HCT116 (cell line): ENCODE results near the gene F7. TPM values are rescaled to one million over a fixed set of nuclear protein-coding genes. Genes with fewer than 3 reads are reported as not detected.

Source experiments
- ATAC-seq: fragments of 200-7000 bp; cut with Tn5 transposase; 2 replicates; pipeline ENCODE4 v1.9.1; 2020; ENCODE audit warnings: mild to moderate bottlenecking, moderate library complexity
- BruUV-seq: library from RNA; stranded (reverse); fragments of 400-500 nt; replicated peaks from 2 replicates; lab custom pipeline; 2021; lab: Mats Ljungman, UMichigan
- CTCF ChIA-PET: fragments of 300-600 bp; sonication (Branson Sonifier 250); formaldehyde crosslinking; loops from one replicate; lab custom pipeline; 2021; ENCODE audit warnings: antibody characterized with exemption; lab: Charles Lee
- POLR2A ChIA-PET: fragments of 300-600, 350-600 bp; sonication (Branson Sonifier 250); formaldehyde crosslinking; loops from one replicate; lab custom pipeline; 2021; ENCODE audit warnings: antibody characterized with exemption; lab: Charles Lee
- RAD21 ChIA-PET, 2 experiments: fragments of 300-600 bp; sonication (Branson Sonifier 250); formaldehyde crosslinking; loops; one replicate each; lab custom pipeline; 2023; ENCODE audit warnings: low total read pairs in 2 of 2; ENCODE audit not compliant: uncharacterized antibody in 2 of 2, unreplicated experiment in 2 of 2, low non-redundant PET in 1 of 2; lab: Charles Lee
- DNase-seq: peaks from one replicate; pipeline ENCODE4 v3.0.0-alpha.2; 2010; ENCODE audit warnings: low read depth, low spot score
- H2AFZ ChIP-seq: fragments of 200-600 bp; shearing (Covaris generic), sonication (generic); 2 replicates; pipeline ENCODE4 v1.6.1; 2017; ENCODE audit warnings: low read depth, mixed run types, mixed read lengths, antibody characterized with exemption, low read length; ENCODE audit not compliant: poor library complexity, severe bottlenecking
- H3K27ac ChIP-seq: 2 replicates; pipeline ENCODE4 v1.5.1; 2012; ENCODE audit warnings: low read depth, low read length
- H3K27me3 ChIP-seq: fragments of 200-600 bp; sonication (generic); 2 replicates; pipeline ENCODE4 v1.6.1; 2016; ENCODE audit warnings: mixed run types, low read length, mixed read lengths; ENCODE audit not compliant: insufficient read depth
- H3K36me3 ChIP-seq, 2 experiments: fragments of 200-500 bp in 1 of 2; fragments of 200-600 bp in 1 of 2; sonication (Bioruptor generic) in 1 of 2; sonication (generic) in 1 of 2; 2 replicates each; pipeline versions ENCODE4 v1.5.1 to v1.6.1; 2014 to 2016; ENCODE audit warnings: low read length in 2 of 2, inconsistent platforms in 1 of 2, mixed read lengths in 1 of 2, mixed run types in 1 of 2; ENCODE audit not compliant: insufficient read depth in 2 of 2, control insufficient read depth in 1 of 2
- H3K4me1 ChIP-seq, 2 experiments: fragments of 200-600 bp in 1 of 2; sonication (generic) in 1 of 2; 2 replicates each; pipeline versions ENCODE4 v1.5.1 to v1.6.1; 2012 to 2017; ENCODE audit warnings: low read length in 2 of 2, inconsistent platforms in 1 of 2, mild to moderate bottlenecking in 1 of 2, mixed read lengths in 1 of 2, mixed run types in 1 of 2, moderate library complexity in 1 of 2; ENCODE audit not compliant: insufficient read depth in 2 of 2, control insufficient read depth in 1 of 2
- H3K4me2 ChIP-seq: fragments of 200-600 bp; sonication (generic); 2 replicates; pipeline ENCODE4 v1.6.1; 2017; ENCODE audit warnings: mixed run types, low read length, mixed read lengths
- H3K4me3 ChIP-seq, 2 experiments: fragments of 200-600 bp in 1 of 2; sonication (generic) in 1 of 2; replicated peaks in 1 of 2; 2 replicates each; pipeline ENCODE4 v1.5.1; 2011 to 2016; ENCODE audit warnings: low read length in 2 of 2, control low read depth in 1 of 2, low read depth in 1 of 2, mild to moderate bottlenecking in 1 of 2, mixed read lengths in 1 of 2, mixed run types in 1 of 2
- H3K79me2 ChIP-seq: fragments of 200-600 bp; sonication (generic); 2 replicates; pipeline ENCODE4 v1.6.1; 2017; ENCODE audit warnings: mild to moderate bottlenecking, mixed run types, low read length, moderate library complexity, mixed read lengths; ENCODE audit not compliant: insufficient read depth
- H3K9ac ChIP-seq: fragments of 200-600 bp; sonication (generic); 2 replicates; pipeline ENCODE4 v1.6.1; 2016; ENCODE audit warnings: low read length, mixed read lengths
- H3K9me2 ChIP-seq: fragments of 200-600 bp; sonication (generic), shearing (Covaris generic); 2 replicates; pipeline ENCODE4 v1.6.1; 2017; ENCODE audit warnings: mixed run types, mild to moderate bottlenecking, moderate library complexity; ENCODE audit not compliant: insufficient read depth
- H3K9me3 ChIP-seq, 2 experiments: fragments of 200-500 bp in 1 of 2; fragments of 200-600 bp in 1 of 2; sonication (Bioruptor generic) in 1 of 2; sonication (generic) in 1 of 2; 2 replicates each; pipeline ENCODE4 v1.6.1; 2014 to 2017; ENCODE audit warnings: low read length in 2 of 2, mixed read lengths in 2 of 2, inconsistent platforms in 1 of 2, low read depth in 1 of 2, mild to moderate bottlenecking in 1 of 2, mixed run types in 1 of 2, moderate library complexity in 1 of 2; ENCODE audit not compliant: control insufficient read depth in 1 of 2, insufficient read depth in 1 of 2
- H4K20me1 ChIP-seq: fragments of 200-600 bp; sonication (generic), shearing (Covaris generic); 2 replicates; pipeline ENCODE4 v1.6.1; 2017; ENCODE audit warnings: mixed run types, mild to moderate bottlenecking, moderate library complexity; ENCODE audit not compliant: insufficient read depth
- CBX3 ChIP-seq: IDR thresholded peaks from 2 replicates; pipeline ENCODE4 v1.6.1; 2012; ENCODE audit warnings: low read depth
- ELF1 ChIP-seq: IDR thresholded peaks from 2 replicates; pipeline ENCODE4 v1.6.1; 2012; ENCODE audit warnings: low read depth, borderline replicate concordance
- EZH2phosphoT487 ChIP-seq: fragments of 200-600 bp; IDR thresholded peaks from 2 replicates; pipeline ENCODE4 v1.6.1; 2018; ENCODE audit warnings: antibody characterized with exemption, borderline replicate concordance
- POLR2AphosphoS5 ChIP-seq: IDR thresholded peaks from 2 replicates; pipeline ENCODE4 v1.6.1; 2011; ENCODE audit warnings: mild to moderate bottlenecking, low read depth, low read length, moderate library complexity
- SP1 ChIP-seq: IDR thresholded peaks from 2 replicates; pipeline ENCODE4 v1.6.1; 2012; ENCODE audit warnings: low read depth
- SRF ChIP-seq: IDR thresholded peaks from 2 replicates; pipeline ENCODE4 v1.6.1; 2012; ENCODE audit warnings: low read depth
- TCF7L2 ChIP-seq: IDR thresholded peaks from 2 replicates; pipeline ENCODE4 v1.7.0; 2011; ENCODE audit warnings: borderline replicate concordance, inconsistent platforms; ENCODE audit not compliant: insufficient read depth, insufficient read length; ENCODE audit errors: extremely low read depth
- YY1 ChIP-seq: IDR thresholded peaks from 2 replicates; pipeline ENCODE4 v1.6.1; 2011; ENCODE audit warnings: low read length, low read depth, moderate library complexity, mild to moderate bottlenecking; ENCODE audit not compliant: insufficient replicate concordance; ENCODE audit errors: extremely low read depth
- ZNF274 ChIP-seq: fragments of 200-500 bp; sonication (Bioruptor generic); IDR thresholded peaks from 2 replicates; pipeline ENCODE4 v1.6.1; 2014; ENCODE audit warnings: mild to moderate bottlenecking, low read depth, low read length, inconsistent platforms
- intact Hi-C: fragments of 100-400 bp; cut with micrococcal nuclease; formaldehyde crosslinking; loops from 2 replicates; pipeline ENCODE4 v1.10.0; 2022
- total RNA-seq: library from RNA; stranded (reverse); gene quantifications from one replicate; pipeline ENCODE4 v1.2.1, GENCODE V29; 2021; ENCODE audit not compliant: unreplicated experiment
- TF ChIP-seq, protein P1 (sequence below), 3 experiments: fragments of 200-600 bp in 1 of 3; sonication (generic) in 1 of 3; IDR thresholded peaks in 2 of 3; conservative IDR thresholded peaks in 1 of 3; 2 replicates each; pipeline ENCODE4 v1.5.1; 2012 to 2017; ENCODE audit warnings: low read depth in 2 of 3, low read length in 2 of 3, antibody characterized with exemption in 1 of 3, borderline replicate concordance in 1 of 3, control low read depth in 1 of 3, mild to moderate bottlenecking in 1 of 3, mixed read lengths in 1 of 3, mixed run types in 1 of 3, moderate library complexity in 1 of 3; ENCODE audit not compliant: insufficient read depth in 1 of 3
- TF ChIP-seq, protein P2 (sequence below): IDR thresholded peaks from 2 replicates; pipeline ENCODE4 v1.6.1; 2012

The F7 gene
- total RNA-seq, 1 experiment from 2014 or later, result not detected

DNA sequence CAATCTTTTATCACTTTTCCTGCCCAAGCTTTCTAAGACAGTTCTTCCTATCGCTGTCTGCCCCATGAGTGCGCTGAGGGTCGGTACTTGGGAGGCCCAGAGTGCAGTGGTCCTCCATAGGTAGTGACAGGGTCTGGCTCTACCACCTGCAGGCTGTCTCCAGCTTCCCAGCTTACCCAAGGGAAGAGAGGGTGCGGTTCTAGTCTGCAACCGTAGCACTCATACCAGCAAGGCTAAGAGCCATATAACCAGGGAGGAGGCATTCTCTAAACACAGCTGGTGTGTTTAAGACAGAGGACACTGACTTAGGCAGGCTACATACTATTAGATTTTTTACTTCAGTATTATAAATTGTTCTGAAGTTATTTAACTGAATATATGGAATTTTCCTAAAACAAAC is 61.1 kb downstream of the F7 start:
- Histone ChIP-seq H3K9me3 (no peaks in the 10 kb centered on the region), H3K9ac (no peak overlapping the region), H3K36me3 (0 out of 4 replicates have a peak, but pooled peaks cover 0 to 8% of the 10 kb centered on the region in 2 experiments), H3K4me1 (no peaks in the 10 kb centered on the region), H3K27ac (no peak overlapping the region), H2AFZ (no peak overlapping the region), H3K79me2 (no peaks in the 10 kb centered on the region), H3K4me2 (no peak overlapping the region), H3K9me2 (no peaks in the 10 kb centered on the region), H3K27me3 (peaks cover 3% of the 10 kb centered on the region; the same call in 1 of the 2 replicates), H3K4me3 (no peak overlapping the region), H4K20me1 (no peaks in the 10 kb centered on the region)
- TF ChIP-seq SRF (no peak), YY1 (no peak), CBX3 (no peak), POLR2AphosphoS5 (no peak), EZH2phosphoT487 (no peak), SP1 (no peak)
- TF ChIP-seq, protein P1, sequence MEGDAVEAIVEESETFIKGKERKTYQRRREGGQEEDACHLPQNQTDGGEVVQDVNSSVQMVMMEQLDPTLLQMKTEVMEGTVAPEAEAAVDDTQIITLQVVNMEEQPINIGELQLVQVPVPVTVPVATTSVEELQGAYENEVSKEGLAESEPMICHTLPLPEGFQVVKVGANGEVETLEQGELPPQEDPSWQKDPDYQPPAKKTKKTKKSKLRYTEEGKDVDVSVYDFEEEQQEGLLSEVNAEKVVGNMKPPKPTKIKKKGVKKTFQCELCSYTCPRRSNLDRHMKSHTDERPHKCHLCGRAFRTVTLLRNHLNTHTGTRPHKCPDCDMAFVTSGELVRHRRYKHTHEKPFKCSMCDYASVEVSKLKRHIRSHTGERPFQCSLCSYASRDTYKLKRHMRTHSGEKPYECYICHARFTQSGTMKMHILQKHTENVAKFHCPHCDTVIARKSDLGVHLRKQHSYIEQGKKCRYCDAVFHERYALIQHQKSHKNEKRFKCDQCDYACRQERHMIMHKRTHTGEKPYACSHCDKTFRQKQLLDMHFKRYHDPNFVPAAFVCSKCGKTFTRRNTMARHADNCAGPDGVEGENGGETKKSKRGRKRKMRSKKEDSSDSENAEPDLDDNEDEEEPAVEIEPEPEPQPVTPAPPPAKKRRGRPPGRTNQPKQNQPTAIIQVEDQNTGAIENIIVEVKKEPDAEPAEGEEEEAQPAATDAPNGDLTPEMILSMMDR (IDR thresholded peaks at IDR 0.05 in 2 of 3, conservative IDR thresholded peaks at IDR 0.05 in 1 of 3; ENCODE audit: borderline replicate concordance in 1 of 3, insufficient read depth in 1 of 3, low read depth in 2 of 3, low read length in 2 of 3), result no peak
- TF ChIP-seq, protein P2, sequence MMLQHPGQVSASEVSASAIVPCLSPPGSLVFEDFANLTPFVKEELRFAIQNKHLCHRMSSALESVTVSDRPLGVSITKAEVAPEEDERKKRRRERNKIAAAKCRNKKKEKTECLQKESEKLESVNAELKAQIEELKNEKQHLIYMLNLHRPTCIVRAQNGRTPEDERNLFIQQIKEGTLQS, result no peak
- intact Hi-C loops, result no loop called here
- POLR2A ChIA-PET, result no interaction called here
- CTCF ChIA-PET, result no interaction called here
- no TSS peak for BruUV-seq
- DNase-seq (no peak), ATAC-seq (no peak)
- RAD21 ChIA-PET, result no interaction called here

DNA sequence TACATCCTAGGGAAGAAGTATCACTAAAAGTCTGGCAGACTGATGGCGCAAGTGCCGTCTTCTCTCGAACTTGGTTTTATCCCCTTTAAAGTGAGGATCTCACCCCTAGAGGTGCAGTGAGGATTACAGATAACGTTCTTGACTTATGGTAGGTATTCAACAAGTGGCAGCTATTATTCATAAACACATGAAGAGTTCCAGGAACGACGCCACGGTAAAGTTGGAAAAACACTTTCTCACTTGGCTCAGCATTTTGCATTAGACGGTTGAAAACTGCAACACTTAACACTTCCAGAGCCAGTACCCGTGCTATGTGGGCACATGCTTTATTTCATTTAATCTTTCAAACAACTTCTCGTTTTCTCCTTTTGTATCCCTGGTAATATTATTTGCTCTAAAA is 61.6 kb downstream of the F7 start:
- no peak overlapping the region for H2AFZ ChIP-seq
- H3K4me2 ChIP-seq, result no peak overlapping the region
- H3K27me3 ChIP-seq, result peaks cover 3% of the 10 kb centered on the region; the same call in 1 of the 2 replicates
- H3K36me3 ChIP-seq, result 0 out of 4 replicates have a peak, but pooled peaks cover 0 to 8% of the 10 kb centered on the region in 2 experiments
- ATAC-seq, result no peak
- no peaks in the 10 kb centered on the region for H3K4me1 ChIP-seq
- intact Hi-C loops, result no loop called here
- TF ChIP-seq ELF1 (no peak), TCF7L2 (no peak), ZNF274 (no peak), EZH2phosphoT487 (no peak), SRF (no peak)
- TF ChIP-seq, protein P2, result no peak
- TF ChIP-seq, all 23 proteins: peak for 0
- Histone ChIP-seq H3K4me3 (no peak overlapping the region), H4K20me1 (no peaks in the 10 kb centered on the region), H3K9me3 (no peaks in the 10 kb centered on the region), H3K9me2 (no peaks in the 10 kb centered on the region), H3K79me2 (no peaks in the 10 kb centered on the region), H3K9ac (no peak overlapping the region), H3K27ac (no peak overlapping the region)
- BruUV-seq, result no TSS peak
- RAD21 ChIA-PET, result no interaction called here
- DNase-seq, result no peak
- CTCF ChIA-PET, result no interaction called here
- POLR2A ChIA-PET, result no interaction called here
